ENCODE measurements around the gene NEK7. TPM values are rescaled to one million over a fixed set of nuclear protein-coding genes. Genes with fewer than 3 reads are reported as not detected.
A peak's percentile ranks its signal among the peaks of the same experiment; 100 is the strongest.
"Not testable (repeated sequence)": the region's sequence is repeated elsewhere in the genome, so short reads cannot be mapped to it uniquely, and the experiment has no call there.

The NEK7 gene
- 73.8 TPM for total RNA-seq

DNA sequence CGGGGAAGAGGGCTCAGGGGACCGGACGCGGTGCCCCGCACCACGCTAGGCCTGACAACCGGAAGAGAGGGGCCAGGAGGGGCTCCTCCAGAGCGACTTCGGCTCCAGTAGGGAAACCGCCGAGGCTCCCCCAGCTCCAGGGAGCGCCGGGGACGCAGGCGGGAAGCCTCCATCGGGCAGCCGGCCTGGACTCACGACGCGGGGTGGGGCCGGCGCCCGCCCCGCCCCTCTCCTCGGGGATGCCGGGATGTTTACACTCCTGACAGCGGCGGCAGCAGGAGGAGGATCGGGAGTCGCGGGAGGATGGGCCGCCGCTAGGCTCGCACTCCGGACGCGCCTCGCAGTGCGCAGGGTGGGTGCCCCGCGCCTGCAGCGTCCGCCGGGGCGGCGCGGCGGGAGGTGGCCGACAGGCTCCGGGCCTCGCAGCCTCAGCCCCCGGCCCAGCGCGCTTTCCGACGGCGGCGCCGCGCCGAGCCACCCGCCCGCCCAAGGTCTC, at the start of gene NEK7:
Gene NEK7 (plus strand): TSS at position 254 of the 496 bp plus-strand sequence. CDS start 75,583 bp downstream, outside the sequence.
- DNase-seq (ENCODE audit: low spot score): peak; percentile 85

DNA sequence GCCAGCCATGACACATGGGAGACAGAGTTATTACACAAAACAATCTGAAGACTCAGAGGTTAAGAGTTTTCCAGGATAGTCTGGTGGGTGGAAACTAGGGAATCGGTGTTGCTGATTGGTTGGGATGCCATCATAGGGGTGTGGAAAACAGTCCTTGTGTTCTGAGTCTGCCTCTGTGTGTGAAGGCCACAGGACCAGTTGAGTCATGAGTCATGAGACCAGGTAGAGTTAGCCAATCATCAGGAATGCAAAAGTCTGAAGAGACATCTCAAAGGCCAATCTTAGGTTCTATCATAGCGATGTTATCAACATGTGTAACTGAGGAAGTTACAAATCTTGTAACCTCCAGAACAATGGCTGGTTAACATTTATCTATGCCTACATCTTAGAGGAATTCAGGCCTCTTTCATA, 49.7 kb upstream of the NEK7 start:
- DNase-seq (ENCODE audit: low spot score): no peak

GRCh38 chr1:198108636-198109370, 48.0 kb upstream of the NEK7 start:
- DNase-seq (ENCODE audit: low spot score): no peak

DNA sequence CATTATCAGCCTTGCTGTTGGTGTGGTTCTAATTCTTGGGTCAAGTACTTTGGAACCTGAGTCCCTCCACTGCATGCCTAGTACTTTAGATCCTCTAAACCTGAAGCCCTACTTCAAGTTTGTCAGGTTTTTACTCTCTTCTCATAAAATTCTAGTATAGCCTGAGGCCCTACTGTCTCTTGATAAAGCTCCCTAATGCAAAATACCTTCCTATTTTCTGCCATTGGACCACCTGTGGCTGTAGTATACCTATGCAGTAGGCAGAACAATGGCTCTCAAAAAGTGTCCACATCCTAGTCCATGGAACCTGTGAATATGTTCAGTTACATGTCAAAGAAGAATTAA, 47.5 kb upstream of the NEK7 start:
- DNase-seq (ENCODE audit: low spot score): no peak

- no peak for DNase-seq (ENCODE audit: low spot score)
Measured at GRCh38 chr1:198113342-198113750, 43.5 kb upstream of the NEK7 start.

- no peak for DNase-seq (ENCODE audit: low spot score)
Measured at GRCh38 chr1:198116069-198116468, 40.7 kb upstream of the NEK7 start.

- DNase-seq (ENCODE audit: low spot score): no peak
Measured at GRCh38 chr1:198116469-198116868, 40.3 kb upstream of the NEK7 start.

- DNase-seq (ENCODE audit: low spot score): no peak
Measured at GRCh38 chr1:198117267-198117666, 39.5 kb upstream of the NEK7 start.

DNA sequence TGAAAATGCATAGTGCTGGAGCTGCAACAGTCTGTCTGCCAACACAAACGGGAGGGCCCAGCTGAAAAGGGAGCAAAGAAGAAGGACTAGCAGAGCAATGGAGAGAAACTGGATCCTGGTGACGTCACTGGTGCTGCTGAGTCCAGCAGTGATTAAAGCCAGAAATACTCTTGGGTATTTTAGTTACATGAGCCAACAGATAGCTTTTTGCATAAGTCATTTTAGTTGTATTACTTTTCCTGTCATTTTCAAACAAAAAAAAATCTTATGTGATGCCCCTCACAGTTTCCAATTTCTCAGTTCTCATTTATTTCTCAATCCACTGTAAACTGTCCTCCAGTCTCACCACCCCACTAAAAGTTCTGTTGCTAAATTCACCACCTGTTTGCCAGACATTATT, 38.7 kb upstream of the NEK7 start:
- peak; percentile 60 for DNase-seq (ENCODE audit: low spot score)

DNA sequence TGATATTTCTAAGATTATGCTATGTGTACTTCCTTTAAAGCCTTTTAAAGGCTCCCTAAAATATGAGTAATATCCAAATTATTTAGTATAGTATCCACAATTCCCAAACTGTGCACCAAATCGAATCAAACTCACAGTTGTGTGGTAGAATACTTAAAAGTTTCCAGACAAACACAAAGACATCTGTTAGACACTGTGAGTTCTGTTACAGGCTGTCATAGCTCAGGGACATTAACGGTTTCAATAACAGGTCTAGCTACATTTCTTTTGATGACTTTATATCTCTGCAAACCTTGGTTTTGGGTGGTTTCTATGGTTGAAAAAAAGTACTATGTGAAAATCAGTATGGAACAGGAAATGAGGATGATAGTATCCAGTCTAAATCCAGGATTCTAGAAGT, 36.9 kb upstream of the NEK7 start:
- no peak for DNase-seq (ENCODE audit: low spot score)

DNA sequence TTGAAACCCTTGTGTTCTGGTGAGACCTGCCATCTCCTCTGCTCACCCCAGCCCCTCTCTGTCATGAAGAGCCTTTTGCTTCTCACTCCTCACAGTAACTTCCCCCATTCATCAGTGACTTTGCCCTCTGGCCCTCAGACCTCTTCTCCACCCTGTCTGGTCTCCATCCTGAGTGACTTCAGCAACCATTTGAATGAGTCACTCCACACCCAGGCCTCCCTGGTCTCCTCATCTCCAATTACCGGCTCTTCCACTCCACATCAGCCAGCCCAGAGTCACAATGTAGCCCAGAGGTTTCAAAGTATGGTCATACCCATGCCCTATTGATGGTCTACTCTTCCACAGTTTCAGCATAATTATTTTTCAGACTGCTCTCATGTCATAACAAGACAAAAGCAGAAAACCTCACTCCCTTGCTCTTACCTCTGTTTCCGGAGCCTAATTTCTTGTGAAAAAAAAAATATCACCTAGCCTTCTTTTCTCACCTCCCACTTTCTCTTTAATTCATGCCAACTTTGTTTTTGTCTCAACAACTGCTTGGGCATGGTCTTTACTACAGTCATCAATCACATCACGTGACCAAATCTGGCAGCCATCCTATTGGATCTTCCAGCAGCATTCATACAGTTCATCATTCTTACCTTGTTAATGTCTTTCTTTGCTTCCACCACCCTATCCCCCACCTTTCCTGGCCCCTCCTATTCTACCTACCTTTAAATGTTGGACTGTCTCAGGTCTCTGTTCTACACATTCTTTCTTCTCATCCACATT, 35.6 kb upstream of the NEK7 start:
- no peak for DNase-seq (ENCODE audit: low spot score)

- DNase-seq (ENCODE audit: low spot score): no peak
Measured at GRCh38 chr1:198122693-198123092, 34.1 kb upstream of the NEK7 start.

DNA sequence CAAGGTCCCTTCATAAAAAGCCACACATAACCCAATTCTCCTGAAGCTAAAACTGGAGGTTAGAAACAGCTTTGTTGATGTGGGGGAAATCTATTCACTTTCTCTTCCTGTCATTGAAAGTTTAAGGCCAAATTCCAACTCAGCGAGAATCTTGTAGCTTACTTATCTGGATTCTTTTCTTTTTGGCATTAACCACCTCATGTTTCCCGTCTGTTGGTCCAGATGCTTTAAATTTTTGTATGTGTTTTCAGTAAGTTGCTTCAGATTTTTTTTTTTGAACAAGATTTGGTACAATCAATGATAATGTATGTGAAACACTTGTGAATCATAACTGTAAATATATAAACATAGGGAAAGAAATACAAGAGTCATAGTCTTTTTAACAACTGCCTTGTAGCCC, 33.7 kb upstream of the NEK7 start:
- no peak for DNase-seq (ENCODE audit: low spot score)

GRCh38 chr1:198124673-198125072, 32.1 kb upstream of the NEK7 start:
- DNase-seq (ENCODE audit: low spot score): no peak

DNA sequence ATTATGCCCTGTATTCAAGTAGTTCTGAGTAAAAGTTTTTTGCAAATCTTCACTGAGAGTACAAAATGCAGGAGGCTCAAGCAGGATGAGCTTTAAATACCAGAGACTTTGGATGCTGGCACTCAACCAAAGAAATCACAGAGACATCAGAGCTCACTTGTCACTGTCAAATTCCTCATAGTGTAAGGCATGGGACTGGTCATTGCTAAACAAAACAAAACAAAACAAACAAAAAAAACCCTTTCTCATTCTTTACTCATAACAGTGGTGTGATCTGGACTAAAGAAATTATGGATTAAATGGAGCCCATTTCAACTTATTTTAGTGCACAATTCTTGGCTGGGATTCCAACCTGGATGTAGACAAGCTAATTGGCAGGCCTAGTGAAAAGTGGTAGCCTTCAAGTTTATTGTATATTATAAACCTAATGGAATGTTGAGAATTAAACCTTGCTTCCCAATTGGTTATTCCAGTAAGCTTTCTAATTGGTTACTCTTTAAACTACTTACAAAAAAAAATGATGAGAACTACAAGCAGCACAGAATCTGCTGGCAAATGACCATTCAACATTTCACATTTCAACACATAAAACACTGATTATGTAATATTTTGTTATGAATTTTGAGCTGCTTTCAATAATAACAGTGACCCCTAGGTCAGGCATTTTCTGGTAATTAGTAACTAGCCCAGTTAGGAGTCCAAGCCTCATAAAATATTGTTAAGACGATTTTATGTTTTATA, 30.6 kb upstream of the NEK7 start:
- DNase-seq (ENCODE audit: low spot score): no peak

GRCh38 chr1:198128533-198128932, 28.3 kb upstream of the NEK7 start:
- DNase-seq (ENCODE audit: low spot score): no peak

DNA sequence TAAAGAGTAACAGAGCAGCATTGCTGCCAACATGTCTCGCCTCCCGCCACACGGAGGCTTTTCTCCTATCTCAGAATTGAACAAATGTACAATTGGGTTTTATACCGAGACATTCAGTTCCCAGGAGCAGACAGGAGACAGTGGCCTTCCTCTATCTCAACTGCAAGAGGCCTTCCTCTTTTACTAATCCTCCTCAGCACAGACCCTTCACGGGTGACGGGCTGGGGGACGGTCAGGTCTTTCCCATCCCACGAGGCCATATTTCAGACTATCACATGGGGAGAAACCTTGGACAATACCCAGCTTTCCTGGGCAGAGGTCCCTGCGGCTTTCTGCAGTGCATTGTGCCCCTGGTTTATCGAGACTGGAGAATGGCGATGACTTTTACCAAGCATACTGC, 26.7 kb upstream of the NEK7 start:
- DNase-seq (ENCODE audit: low spot score): not testable (repeated sequence)

DNA sequence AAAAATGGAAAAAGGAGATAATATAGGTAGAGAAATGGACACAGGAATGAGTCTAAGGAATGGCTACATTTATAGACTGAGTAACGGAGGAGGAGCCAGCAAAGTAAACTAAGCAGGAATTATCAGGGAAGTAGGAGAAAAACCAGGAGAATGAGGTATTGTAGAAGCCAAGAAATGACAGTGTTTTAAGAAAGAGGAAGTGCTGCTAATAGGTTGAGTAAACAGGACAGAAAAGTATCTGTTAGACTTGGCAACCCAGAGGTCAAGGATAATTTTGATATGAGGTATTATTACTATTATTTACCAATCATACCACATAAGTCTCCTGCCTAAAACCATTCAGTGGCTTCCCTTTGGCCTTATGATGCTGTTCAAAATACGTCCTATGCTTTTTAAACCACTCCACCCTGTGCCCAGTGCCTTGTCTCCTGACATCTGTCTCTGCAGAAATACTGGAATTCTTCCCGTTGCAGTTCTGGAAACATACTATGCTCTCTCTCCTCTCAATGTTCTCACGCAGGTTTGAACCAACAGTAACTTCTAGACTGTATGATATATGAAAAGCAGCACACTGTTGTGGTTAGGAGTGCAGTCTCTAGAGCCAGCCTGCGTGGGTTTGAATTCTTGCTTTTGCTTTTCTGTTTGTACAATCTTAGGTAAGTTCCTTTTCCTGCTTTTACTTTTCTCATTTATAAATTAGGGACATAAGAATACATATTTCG, 24.6 kb upstream of the NEK7 start:
- no peak for DNase-seq (ENCODE audit: low spot score)

DNA sequence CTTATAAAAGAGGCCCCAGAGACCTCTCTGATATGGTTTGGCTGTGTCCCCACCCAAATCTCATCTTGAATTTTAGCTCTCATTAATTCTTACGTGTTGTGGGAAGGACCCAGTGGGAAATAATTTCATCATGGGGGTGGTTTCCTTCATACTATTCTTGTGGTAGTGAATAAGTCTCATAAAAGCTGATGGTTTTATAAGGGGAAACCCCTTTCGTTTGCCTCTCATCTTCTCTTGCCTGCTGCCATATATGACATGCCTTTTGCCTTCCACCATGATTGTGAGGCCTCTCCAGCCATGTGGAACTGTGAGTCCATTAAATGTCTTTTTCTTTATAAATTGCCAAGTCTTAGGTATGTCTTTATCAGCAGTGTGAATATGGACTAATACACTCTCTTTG, 22.5 kb upstream of the NEK7 start:
- no peak for DNase-seq (ENCODE audit: low spot score)

GRCh38 chr1:198135366-198135765, 21.4 kb upstream of the NEK7 start:
- DNase-seq (ENCODE audit: low spot score): no peak

GRCh38 chr1:198141668-198142351, 15.0 kb upstream of the NEK7 start:
- DNase-seq (ENCODE audit: low spot score): no peak

Measured in mucosa of gallbladder (tissue), 1 donor.